Activated CD8-positive, alpha-beta T cell treated with anti-CD3 and anti-CD28 coated beads for 36 hours (primary cell): ENCODE measurements around the gene DIAPH2. TPM values are rescaled to one million over a fixed set of nuclear protein-coding genes. Genes with fewer than 3 reads are reported as not detected.

Experiments used
- ATAC-seq: fragments of 200-7000 bp; cut with Tn5 transposase; one replicate; pipeline ENCODE4 v1.10.0; 2021; ENCODE audit warnings: mild to moderate bottlenecking, moderate library complexity
- CTCF ChIA-PET: fragments of 350-600 bp; sonication (Branson Sonifier 250); formaldehyde crosslinking; loops from one replicate; lab custom pipeline; 2021; ENCODE audit warnings: antibody characterized with exemption; lab: Charles Lee
- POLR2A ChIA-PET: fragments of 350-600 bp; sonication (Branson Sonifier 250); formaldehyde crosslinking; loops from one replicate; lab custom pipeline; 2021; ENCODE audit warnings: antibody characterized with exemption; lab: Charles Lee
- DNase-seq: peaks from one replicate; pipeline ENCODE4 v3.0.0-alpha.2; 2020
- H3K27ac Mint-ChIP-seq: one replicate; pipeline ENCODE4 v1.8.0; 2021; ENCODE audit warnings: mild to moderate bottlenecking, mixed read lengths
- H3K27me3 Mint-ChIP-seq: one replicate; pipeline ENCODE4 v1.8.0; 2021; ENCODE audit warnings: mixed read lengths
- H3K36me3 Mint-ChIP-seq: one replicate; pipeline ENCODE4 v1.8.0; 2021; ENCODE audit warnings: low read depth, mixed read lengths
- H3K4me1 Mint-ChIP-seq: one replicate; pipeline ENCODE4 v1.8.0; 2021; ENCODE audit warnings: low read depth, mixed read lengths
- H3K4me3 Mint-ChIP-seq: one replicate; pipeline ENCODE4 v1.8.0; 2021; ENCODE audit warnings: mild to moderate bottlenecking, moderate library complexity, mixed read lengths
- H3K9me3 Mint-ChIP-seq: one replicate; pipeline ENCODE4 v1.8.0; 2021; ENCODE audit warnings: mixed read lengths
- intact Hi-C: fragments of 100-400 bp; cut with micrococcal nuclease; formaldehyde crosslinking; loops from one replicate; pipeline ENCODE4 v1.10.0; 2022
- total RNA-seq, 2 experiments: library from RNA; stranded (reverse); gene quantifications; one replicate each; pipeline ENCODE4 v1.2.3, GENCODE V29; 2021
- TF ChIP-seq, protein P1 (sequence below): fragments of 200-600 bp; IDR thresholded peaks from one replicate; pipeline ENCODE4 v1.8.0; 2022; ENCODE audit warnings: antibody characterized with exemption, mild to moderate bottlenecking

Gene DIAPH2
- total RNA-seq, 2 experiments from 2014 or later: 8.1 to 8.5 TPM

DNA sequence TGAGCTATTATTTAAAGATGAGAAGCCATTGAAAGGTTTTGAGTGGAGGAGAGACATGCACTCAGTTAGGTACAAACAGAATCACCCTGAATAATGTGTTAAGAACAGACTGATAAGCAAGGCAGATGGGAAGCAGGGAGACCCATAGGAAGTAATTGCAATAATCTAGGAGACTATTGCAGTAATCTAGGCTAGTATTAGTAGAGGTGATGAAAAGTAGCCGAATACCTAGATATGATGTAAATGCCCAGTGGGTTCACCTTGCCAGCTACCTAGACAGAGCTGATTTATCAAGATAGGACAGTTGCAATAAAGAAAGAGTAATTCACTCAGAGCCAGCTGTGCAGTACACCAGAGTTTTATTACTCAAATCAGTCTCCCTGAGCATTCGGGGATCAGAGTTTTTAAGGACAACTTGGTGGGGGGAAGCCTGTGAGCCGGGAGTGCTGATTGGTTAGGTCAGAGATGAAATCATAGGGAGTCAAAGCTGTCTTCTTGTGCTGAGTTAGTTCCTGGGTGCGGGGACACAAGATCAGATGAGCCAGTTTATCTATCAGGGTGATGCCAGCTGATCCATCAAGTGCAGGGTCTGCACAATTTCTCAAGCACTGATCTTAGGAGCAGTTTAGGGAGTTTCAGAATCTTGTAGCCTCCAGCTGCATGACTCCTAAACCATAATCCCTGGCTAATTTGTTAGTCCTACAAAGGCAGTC, 626.6 kb downstream of the DIAPH2 start:
- ATAC-seq: no peak
- TF ChIP-seq, protein P1, sequence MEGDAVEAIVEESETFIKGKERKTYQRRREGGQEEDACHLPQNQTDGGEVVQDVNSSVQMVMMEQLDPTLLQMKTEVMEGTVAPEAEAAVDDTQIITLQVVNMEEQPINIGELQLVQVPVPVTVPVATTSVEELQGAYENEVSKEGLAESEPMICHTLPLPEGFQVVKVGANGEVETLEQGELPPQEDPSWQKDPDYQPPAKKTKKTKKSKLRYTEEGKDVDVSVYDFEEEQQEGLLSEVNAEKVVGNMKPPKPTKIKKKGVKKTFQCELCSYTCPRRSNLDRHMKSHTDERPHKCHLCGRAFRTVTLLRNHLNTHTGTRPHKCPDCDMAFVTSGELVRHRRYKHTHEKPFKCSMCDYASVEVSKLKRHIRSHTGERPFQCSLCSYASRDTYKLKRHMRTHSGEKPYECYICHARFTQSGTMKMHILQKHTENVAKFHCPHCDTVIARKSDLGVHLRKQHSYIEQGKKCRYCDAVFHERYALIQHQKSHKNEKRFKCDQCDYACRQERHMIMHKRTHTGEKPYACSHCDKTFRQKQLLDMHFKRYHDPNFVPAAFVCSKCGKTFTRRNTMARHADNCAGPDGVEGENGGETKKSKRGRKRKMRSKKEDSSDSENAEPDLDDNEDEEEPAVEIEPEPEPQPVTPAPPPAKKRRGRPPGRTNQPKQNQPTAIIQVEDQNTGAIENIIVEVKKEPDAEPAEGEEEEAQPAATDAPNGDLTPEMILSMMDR: no peak
- DNase-seq: no peak
- Mint-ChIP-seq H3K27me3 (no peaks in the 10 kb centered on the region), H3K4me1 (no peaks in the 10 kb centered on the region), H3K27ac (no peak overlapping the region), H3K9me3 (no peaks in the 10 kb centered on the region), H3K36me3 (no peaks in the 10 kb centered on the region), H3K4me3 (no peak overlapping the region)
- ChIA-PET POLR2A (no interaction called here), CTCF (no interaction called here)
- intact Hi-C loops: no loop called here

GRCh38 chrX:97314345-97314744, 629.7 kb downstream of the DIAPH2 start:
- Mint-ChIP-seq H3K4me3 (no peak overlapping the region), H3K27ac (no peak overlapping the region), H3K4me1 (no peaks in the 10 kb centered on the region), H3K9me3 (no peaks in the 10 kb centered on the region), H3K27me3 (no peaks in the 10 kb centered on the region), H3K36me3 (no peaks in the 10 kb centered on the region)
- DNase-seq (no peak), ATAC-seq (no peak)
- intact Hi-C loops: no loop called here
- POLR2A ChIA-PET: no interaction called here
- TF ChIP-seq, protein P1: no peak
- CTCF ChIA-PET: no interaction called here

- TF ChIP-seq, protein P1: no peak
- no peak for ATAC-seq
- ChIA-PET POLR2A (no interaction called here), CTCF (no interaction called here)
- no peaks in the 10 kb centered on the region for H3K9me3 Mint-ChIP-seq
- intact Hi-C loops: no loop called here
- H3K27me3 Mint-ChIP-seq: no peaks in the 10 kb centered on the region
- no peaks in the 10 kb centered on the region for H3K36me3 Mint-ChIP-seq
- no peak overlapping the region for H3K4me3 Mint-ChIP-seq
- DNase-seq: no peak
- no peaks in the 10 kb centered on the region for H3K4me1 Mint-ChIP-seq
- H3K27ac Mint-ChIP-seq: no peak overlapping the region
These were observed 631.3 kb downstream of the DIAPH2 start for GRCh38 chrX:97315939-97316338.

GRCh38 chrX:97320305-97320704, 635.7 kb downstream of the DIAPH2 start:
- TF ChIP-seq, protein P1: no peak
- Mint-ChIP-seq H3K4me1 (no peaks in the 10 kb centered on the region), H3K9me3 (no peaks in the 10 kb centered on the region), H3K4me3 (no peak overlapping the region), H3K27ac (no peak overlapping the region), H3K36me3 (no peaks in the 10 kb centered on the region), H3K27me3 (no peaks in the 10 kb centered on the region)
- ATAC-seq: no peak
- ChIA-PET CTCF (no interaction called here), POLR2A (no interaction called here)
- DNase-seq: no peak
- intact Hi-C loops: no loop called here

DNA sequence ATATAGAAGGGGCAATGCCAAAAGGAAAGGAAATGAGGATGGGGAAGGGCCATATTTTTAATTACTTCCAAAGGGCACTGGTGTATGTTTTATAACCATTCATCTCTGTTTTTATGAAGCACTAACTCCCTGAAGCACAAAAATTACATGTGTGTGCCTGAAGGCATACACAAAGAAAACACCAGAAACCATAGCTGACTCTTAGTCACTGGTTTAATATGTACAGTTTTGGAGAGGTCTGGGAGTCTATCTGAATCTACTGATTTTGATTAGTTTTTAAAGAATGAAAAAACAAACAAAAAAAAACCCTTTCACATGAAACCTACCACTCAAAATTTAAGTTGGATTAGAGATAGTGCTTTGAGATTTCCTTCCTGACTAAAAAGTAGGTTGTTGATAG, 637.8 kb downstream of the DIAPH2 start:
- CTCF ChIA-PET: no interaction called here
- intact Hi-C loops: no loop called here
- H3K9me3 Mint-ChIP-seq: no peaks in the 10 kb centered on the region
- H3K36me3 Mint-ChIP-seq: no peaks in the 10 kb centered on the region
- H3K4me1 Mint-ChIP-seq: no peaks in the 10 kb centered on the region
- H3K27me3 Mint-ChIP-seq: no peaks in the 10 kb centered on the region
- no peak for DNase-seq
- TF ChIP-seq, protein P1: no peak
- ATAC-seq: no peak
- POLR2A ChIA-PET: no interaction called here
- no peak overlapping the region for H3K4me3 Mint-ChIP-seq
- no peak overlapping the region for H3K27ac Mint-ChIP-seq
